Lower leg skin (tissue), 4 donors: ENCODE results near the gene GLP2R. TPM values are rescaled to one million over a fixed set of nuclear protein-coding genes. Genes with fewer than 3 reads are reported as not detected.
"Not testable (repeated sequence)": the region's sequence is repeated elsewhere in the genome, so short reads cannot be mapped to it uniquely, and the experiment has no call there.

Experiments
- DNase-seq, 2 donors: peaks; one replicate each; pipeline ENCODE4 v3.0.0-alpha.2; 2019; ENCODE audit warnings: low spot score in 2 of 2
- H3K4me3 ChIP-seq: fragments of 200-600 bp; sonication (generic); 2 replicates; pipeline ENCODE4 v1.5.1; 2017; ENCODE audit warnings: mild to moderate bottlenecking, low read depth; ENCODE audit not compliant: poor library complexity, severe bottlenecking
- CTCF ChIP-seq, 3 donors: fragments of 450-650 bp; IDR thresholded peaks; one replicate each; pipeline ENCODE4 v1.5.1; 2016; ENCODE audit warnings: antibody characterized with exemption in 3 of 3, mild to moderate bottlenecking in 3 of 3, moderate library complexity in 2 of 3
- POLR2A ChIP-seq, 2 donors: fragments of 450-650 bp; IDR thresholded peaks; one replicate each; pipeline ENCODE4 v1.6.1; 2016 to 2017; ENCODE audit warnings: antibody characterized with exemption in 2 of 2, mild to moderate bottlenecking in 1 of 2, moderate library complexity in 1 of 2
- WGBS, 2 donors: methylation state at CpG; one replicate each; pipeline ENCODE4 v1.1.5; 2018; 5-methylcytosine and 5-hydroxymethylcytosine counted together
- intact Hi-C: fragments of 100-400 bp; cut with DNase I; formaldehyde crosslinking; loops from one replicate; pipeline ENCODE4 v1.15.0; 2023; ENCODE audit warnings: low total_unique reads
- total RNA-seq, 4 donors: library from RNA; depleted of rRNA; stranded (reverse); fragments of >200 nt; gene quantifications; one replicate each; pipeline ENCODE4 v1.1.0, GENCODE V29; 2016

The GLP2R gene
- total RNA-seq, result 1 to 10 TPM in 1 of 4 donors, not detected in 3; 1.9 TPM

- 65 to 73% methylated on average over 21 of the region's 21 CpGs for WGBS, 2 donors
- TF ChIP-seq POLR2A (IDR thresholded peaks at IDR 0.05), result no peak
- TF ChIP-seq CTCF (IDR thresholded peaks at IDR 0.05), result no peak
- no peak within 1 kb of the TSS for H3K4me3 ChIP-seq
- DNase-seq, result no peak
- intact Hi-C loops, result no loop called here
Observed at GRCh38 chr17:9825641-9826150, at the start of gene GLP2R. Gene GLP2R (plus strand): TSS chr17:9825924. CDS start chr17:9826064, 140 bp downstream.

GRCh38 chr17:9776911-9777310, 48.8 kb upstream of the GLP2R start:
- no peak for DNase-seq
- 90 to 93% methylated on average over 9 of the region's 9 CpGs for WGBS, 2 donors
- TF ChIP-seq CTCF (IDR thresholded peaks at IDR 0.05), result no peak
- TF ChIP-seq POLR2A (IDR thresholded peaks at IDR 0.05), result no peak
- H3K4me3 ChIP-seq, result no peak overlapping the region
- intact Hi-C loops, result no loop called here

- intact Hi-C loops, result no loop called here
- H3K4me3 ChIP-seq, result no peak overlapping the region
- no peak for DNase-seq
- WGBS, 2 donors, result 86 to 90% methylated on average over 3 of the region's 3 CpGs
- TF ChIP-seq CTCF (IDR thresholded peaks at IDR 0.05), result no peak
- no peak for TF ChIP-seq POLR2A (IDR thresholded peaks at IDR 0.05)
Observed at GRCh38 chr17:9780552-9780951, 45.2 kb upstream of the GLP2R start.

GRCh38 chr17:9783050-9783449, 42.7 kb upstream of the GLP2R start:
- intact Hi-C loops, result no loop called here
- DNase-seq, result no peak
- H3K4me3 ChIP-seq, result no peak overlapping the region
- 75% methylated on average over 4 of the region's 4 CpGs for WGBS, 2 donors
- no peak for TF ChIP-seq CTCF (IDR thresholded peaks at IDR 0.05)
- TF ChIP-seq POLR2A (IDR thresholded peaks at IDR 0.05), result no peak

- DNase-seq, H3K4me3 ChIP-seq, intact Hi-C loops: not testable (repeated sequence)
- 74 to 83% methylated on average over 5 of the region's 5 CpGs for WGBS, 2 donors
Observed at GRCh38 chr17:9783465-9783864, 42.3 kb upstream of the GLP2R start.

GRCh38 chr17:9784544-9784943, 41.2 kb upstream of the GLP2R start:
- no peak for DNase-seq
- no peak overlapping the region for H3K4me3 ChIP-seq
- TF ChIP-seq CTCF (IDR thresholded peaks at IDR 0.05), result no peak
- TF ChIP-seq POLR2A (IDR thresholded peaks at IDR 0.05), result no peak
- 94% methylated on average over 2 of the region's 2 CpGs for WGBS, 2 donors
- intact Hi-C loops, result no loop called here
